Fibroblast of the aortic adventitia (primary cell): Measurements from ENCODE around the gene ITPR2. TPM values are rescaled to one million over a fixed set of nuclear protein-coding genes. Genes with fewer than 3 reads are reported as not detected.

Source experiments
- DNase-seq: peaks from one replicate; pipeline ENCODE4 v3.0.0-alpha.2; 2010; ENCODE audit warnings: low read depth
- H3K4me3 ChIP-seq: 2 replicates; pipeline ENCODE4 v1.5.1; 2011; ENCODE audit warnings: low read depth, mild to moderate bottlenecking, control low read depth, low read length, moderate library complexity
- total RNA-seq: library from RNA; depleted of rRNA; stranded (reverse); fragments of >200 nt; gene quantifications from 2 replicates; pipeline ENCODE4 v1.2.3, GENCODE V29; 2012; ENCODE audit warnings: low replicate concordance
- TF ChIP-seq, protein P1 (sequence below): IDR thresholded peaks from 2 replicates; pipeline ENCODE4 v1.5.1; 2011; ENCODE audit warnings: mild to moderate bottlenecking, low read length, control low read depth, inconsistent platforms; ENCODE audit not compliant: insufficient read depth

Gene ITPR2
- total RNA-seq, 1 donor, result 15.5 TPM

DNA sequence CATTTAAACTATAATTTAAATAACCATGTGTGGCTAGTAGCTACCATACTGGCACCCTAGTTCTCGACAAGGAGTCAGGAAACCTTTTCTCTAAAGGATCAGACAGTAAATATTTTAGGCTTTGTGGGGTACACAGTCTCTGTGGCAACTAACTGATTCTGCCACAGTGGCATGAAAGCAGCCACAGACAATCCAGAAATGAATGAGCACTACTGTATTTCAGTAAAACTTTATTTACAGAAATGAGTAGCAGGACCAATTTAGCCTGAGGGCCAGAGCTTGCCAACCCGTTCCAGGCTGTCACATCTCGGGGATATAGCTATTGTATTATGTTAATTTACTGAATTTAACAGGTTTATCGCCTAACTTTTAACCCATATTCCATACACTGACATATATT lies 278.7 kb downstream of the ITPR2 start:
- no peak overlapping the region for H3K4me3 ChIP-seq
- no peak for DNase-seq
- TF ChIP-seq, protein P1, sequence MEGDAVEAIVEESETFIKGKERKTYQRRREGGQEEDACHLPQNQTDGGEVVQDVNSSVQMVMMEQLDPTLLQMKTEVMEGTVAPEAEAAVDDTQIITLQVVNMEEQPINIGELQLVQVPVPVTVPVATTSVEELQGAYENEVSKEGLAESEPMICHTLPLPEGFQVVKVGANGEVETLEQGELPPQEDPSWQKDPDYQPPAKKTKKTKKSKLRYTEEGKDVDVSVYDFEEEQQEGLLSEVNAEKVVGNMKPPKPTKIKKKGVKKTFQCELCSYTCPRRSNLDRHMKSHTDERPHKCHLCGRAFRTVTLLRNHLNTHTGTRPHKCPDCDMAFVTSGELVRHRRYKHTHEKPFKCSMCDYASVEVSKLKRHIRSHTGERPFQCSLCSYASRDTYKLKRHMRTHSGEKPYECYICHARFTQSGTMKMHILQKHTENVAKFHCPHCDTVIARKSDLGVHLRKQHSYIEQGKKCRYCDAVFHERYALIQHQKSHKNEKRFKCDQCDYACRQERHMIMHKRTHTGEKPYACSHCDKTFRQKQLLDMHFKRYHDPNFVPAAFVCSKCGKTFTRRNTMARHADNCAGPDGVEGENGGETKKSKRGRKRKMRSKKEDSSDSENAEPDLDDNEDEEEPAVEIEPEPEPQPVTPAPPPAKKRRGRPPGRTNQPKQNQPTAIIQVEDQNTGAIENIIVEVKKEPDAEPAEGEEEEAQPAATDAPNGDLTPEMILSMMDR, result no peak

DNA sequence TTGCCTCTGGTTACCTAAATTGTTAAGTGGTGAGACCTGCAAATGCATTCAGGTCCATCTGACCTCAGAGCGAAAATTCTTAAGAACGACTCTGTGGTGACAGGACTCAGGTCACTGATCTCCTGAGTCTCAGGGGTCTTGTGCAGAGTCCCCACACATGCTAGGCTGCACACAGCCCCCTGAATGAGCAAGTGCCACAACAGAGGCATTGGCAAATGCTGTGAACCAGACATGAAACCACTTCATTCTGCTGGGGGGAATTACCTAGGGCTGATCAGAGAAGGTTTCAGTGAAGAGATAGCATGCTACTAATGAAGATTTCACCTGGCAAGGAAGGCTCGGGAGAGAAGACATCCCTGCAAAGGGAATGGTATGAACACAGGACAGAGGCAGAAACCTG lies 281.6 kb downstream of the ITPR2 start:
- TF ChIP-seq, protein P1, result no peak
- no peak for DNase-seq

DNA sequence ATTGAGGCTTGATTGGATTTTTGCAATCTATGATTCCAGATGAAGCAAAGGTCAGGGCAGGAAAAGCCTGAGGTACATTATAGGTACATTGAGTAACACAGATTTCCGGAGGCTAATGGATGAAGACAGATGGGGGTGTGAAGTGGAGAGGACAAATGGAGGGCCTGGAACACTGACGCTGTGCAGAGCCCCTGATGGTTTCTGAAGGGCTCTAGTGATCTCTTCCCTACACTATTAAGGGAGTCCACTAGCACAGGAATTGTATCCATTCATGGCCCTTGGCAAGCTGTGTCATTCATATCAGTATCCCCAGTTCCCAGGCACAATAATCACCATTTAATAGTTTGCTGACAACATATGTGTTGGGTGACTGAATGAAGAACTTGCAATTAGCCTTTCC lies 284.8 kb downstream of the ITPR2 start:
- H3K4me3 ChIP-seq, result no peak overlapping the region
- TF ChIP-seq, protein P1, result no peak
- DNase-seq, result no peak

More for the DNA sequence above, 281.6 kb downstream of the ITPR2 start:
- no peak overlapping the region for H3K4me3 ChIP-seq

DNA sequence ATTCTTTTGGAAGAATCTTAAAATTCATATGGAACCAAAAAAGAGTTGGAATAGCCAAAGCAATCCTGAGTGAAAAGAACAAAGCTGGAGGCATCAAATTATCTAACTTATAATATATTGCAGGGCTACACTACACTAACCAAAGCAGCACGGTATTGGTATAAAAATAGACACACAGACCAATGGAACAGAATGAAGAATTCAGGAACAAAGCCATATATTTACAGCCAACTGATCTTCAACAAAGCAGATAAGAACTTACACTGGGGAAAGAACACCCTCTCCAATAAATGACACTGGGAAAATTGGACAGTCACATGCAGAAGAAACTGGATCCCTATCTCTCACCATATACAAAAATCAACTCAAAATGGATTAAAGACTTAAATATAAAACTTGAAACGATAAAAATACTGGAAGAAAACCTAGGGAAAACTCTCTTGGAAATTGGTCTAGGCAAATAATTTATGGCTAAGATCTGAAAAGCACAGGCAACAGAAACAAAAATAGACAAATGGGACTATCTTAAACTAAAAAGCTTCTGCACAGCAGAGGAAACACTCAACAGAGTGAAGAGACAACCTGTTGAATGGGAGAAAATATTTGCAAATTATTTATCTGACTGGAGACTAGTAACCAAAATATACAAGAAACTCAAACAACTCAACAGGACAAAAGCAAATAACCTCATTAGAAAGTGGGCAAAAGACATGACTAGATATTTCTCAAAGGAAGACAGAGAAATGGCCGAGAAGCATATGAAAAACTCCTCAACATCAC lies 286.3 kb downstream of the ITPR2 start:
- TF ChIP-seq, protein P1, result no peak
- no peak overlapping the region for H3K4me3 ChIP-seq
- no peak for DNase-seq

DNA sequence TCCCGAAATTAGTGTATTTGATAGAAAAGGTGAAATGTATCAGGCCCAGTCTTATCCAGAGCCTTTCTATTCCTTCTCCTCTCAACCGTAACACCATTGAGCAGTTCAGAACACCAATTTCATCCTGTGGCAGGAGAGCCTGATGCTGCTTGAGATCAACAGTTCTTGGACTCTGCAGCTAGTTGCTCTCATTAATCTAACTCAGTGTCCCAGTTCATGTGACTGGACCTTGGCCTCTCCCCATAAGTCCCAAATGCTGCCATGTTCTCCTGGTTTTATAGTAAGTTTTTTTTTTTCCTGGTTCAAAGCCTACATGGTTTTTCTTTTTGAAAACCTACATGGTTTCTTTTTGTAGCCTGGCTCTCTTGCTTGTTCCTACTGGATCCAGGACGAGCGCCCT lies 293.9 kb downstream of the ITPR2 start:
- TF ChIP-seq, protein P1, result no peak
- DNase-seq, result no peak
- no peak overlapping the region for H3K4me3 ChIP-seq

DNA sequence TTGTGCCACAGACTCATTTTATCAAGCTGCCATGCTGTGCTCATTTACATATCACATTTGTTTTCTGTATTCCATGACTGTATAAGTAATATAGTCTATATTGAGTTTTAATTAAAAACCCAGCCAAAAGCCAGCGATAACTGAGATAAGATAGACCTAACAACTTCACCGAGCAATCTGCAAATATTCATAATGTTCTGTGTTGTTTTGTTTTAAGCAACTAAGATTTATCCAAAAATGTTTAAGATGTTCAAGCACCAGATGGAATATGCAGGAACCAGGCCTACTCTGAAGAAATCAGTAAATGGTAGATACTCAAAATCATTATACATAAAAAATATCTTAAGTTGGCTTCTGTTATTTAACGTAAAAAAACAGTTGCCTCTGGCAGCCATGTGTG lies 295.3 kb downstream of the ITPR2 start:
- DNase-seq, result no peak
- H3K4me3 ChIP-seq, result no peak overlapping the region
- TF ChIP-seq, protein P1, result no peak

DNA sequence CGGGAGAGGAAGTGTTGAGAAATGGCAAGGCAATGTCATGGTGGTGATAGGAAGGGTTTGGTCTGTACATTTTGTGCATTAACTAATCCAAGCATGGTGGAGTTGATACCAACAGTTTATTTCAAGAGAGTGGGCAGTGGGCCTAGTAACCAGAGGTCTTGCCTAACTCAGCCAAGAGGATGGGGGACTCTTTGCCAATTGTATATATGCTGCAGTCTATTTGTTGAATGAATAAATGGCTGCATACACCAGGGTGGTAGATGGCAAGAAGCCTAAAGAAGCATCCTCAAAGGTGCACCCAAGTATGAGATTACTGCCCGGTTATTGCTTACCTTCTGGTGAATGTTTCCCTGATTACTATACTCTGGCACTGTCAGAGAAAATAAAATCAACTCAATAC lies 295.9 kb downstream of the ITPR2 start:
- no peak for DNase-seq
- TF ChIP-seq, protein P1, result no peak
- H3K4me3 ChIP-seq, result no peak overlapping the region
